ENCODE data around the gene MMP15. TPM values are rescaled to one million over a fixed set of nuclear protein-coding genes. Genes with fewer than 3 reads are reported as not detected.

The MMP15 gene
- total RNA-seq, 1 experiment from 2014 or later: 4.5 TPM

DNA sequence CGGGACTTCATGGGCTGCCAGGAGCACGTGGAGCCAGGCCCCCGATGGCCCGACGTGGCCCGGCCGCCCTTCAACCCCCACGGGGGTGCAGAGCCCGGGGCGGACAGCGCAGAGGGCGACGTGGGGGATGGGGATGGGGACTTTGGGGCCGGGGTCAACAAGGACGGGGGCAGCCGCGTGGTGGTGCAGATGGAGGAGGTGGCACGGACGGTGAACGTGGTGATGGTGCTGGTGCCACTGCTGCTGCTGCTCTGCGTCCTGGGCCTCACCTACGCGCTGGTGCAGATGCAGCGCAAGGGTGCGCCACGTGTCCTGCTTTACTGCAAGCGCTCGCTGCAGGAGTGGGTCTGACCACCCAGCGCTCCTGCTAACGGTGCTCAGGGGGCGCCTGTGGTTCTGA, 19.5 kb downstream of the MMP15 start:
- no peak overlapping the region for H3K4me3 ChIP-seq (ENCODE audit: low read depth, low read length, poor library complexity, severe bottlenecking)
- H3K27me3 ChIP-seq (replicated peaks; ENCODE audit: insufficient read depth, low read depth, low read length, poor library complexity): no peaks in the 10 kb centered on the region
- BruUV-seq (replicated peaks): no TSS peak
- ChIA-PET CTCF (no interaction called here), POLR2A (ENCODE audit: low non-redundant PET) (no interaction called here)
- H3K4me1 ChIP-seq (ENCODE audit: insufficient read depth, low read length, poor library complexity, severe bottlenecking): no peaks in the 10 kb centered on the region
- intact Hi-C loops (cut with micrococcal nuclease; ENCODE audit: unreplicated experiment): no loop called here
- no peak overlapping the region for H3K27ac ChIP-seq (ENCODE audit: low read depth, low read length, poor library complexity, severe bottlenecking)
- TF ChIP-seq, protein P1, sequence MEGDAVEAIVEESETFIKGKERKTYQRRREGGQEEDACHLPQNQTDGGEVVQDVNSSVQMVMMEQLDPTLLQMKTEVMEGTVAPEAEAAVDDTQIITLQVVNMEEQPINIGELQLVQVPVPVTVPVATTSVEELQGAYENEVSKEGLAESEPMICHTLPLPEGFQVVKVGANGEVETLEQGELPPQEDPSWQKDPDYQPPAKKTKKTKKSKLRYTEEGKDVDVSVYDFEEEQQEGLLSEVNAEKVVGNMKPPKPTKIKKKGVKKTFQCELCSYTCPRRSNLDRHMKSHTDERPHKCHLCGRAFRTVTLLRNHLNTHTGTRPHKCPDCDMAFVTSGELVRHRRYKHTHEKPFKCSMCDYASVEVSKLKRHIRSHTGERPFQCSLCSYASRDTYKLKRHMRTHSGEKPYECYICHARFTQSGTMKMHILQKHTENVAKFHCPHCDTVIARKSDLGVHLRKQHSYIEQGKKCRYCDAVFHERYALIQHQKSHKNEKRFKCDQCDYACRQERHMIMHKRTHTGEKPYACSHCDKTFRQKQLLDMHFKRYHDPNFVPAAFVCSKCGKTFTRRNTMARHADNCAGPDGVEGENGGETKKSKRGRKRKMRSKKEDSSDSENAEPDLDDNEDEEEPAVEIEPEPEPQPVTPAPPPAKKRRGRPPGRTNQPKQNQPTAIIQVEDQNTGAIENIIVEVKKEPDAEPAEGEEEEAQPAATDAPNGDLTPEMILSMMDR (conservative IDR thresholded peaks at IDR 0.05; ENCODE audit: low read depth, low read length): no peak
- TF ChIP-seq EZH2 (IDR thresholded peaks at IDR 0.05; ENCODE audit: borderline replicate concordance, low read depth, low read length, poor library complexity, severe bottlenecking): no peak
- H3K9me3 ChIP-seq (ENCODE audit: low read depth, low read length, poor library complexity, severe bottlenecking): no peaks in the 10 kb centered on the region
- H3K36me3 ChIP-seq (ENCODE audit: insufficient read depth, low read length, poor library complexity, severe bottlenecking): no peaks in the 10 kb centered on the region
- no peak for DNase-seq (ENCODE audit: low spot score)

DNA sequence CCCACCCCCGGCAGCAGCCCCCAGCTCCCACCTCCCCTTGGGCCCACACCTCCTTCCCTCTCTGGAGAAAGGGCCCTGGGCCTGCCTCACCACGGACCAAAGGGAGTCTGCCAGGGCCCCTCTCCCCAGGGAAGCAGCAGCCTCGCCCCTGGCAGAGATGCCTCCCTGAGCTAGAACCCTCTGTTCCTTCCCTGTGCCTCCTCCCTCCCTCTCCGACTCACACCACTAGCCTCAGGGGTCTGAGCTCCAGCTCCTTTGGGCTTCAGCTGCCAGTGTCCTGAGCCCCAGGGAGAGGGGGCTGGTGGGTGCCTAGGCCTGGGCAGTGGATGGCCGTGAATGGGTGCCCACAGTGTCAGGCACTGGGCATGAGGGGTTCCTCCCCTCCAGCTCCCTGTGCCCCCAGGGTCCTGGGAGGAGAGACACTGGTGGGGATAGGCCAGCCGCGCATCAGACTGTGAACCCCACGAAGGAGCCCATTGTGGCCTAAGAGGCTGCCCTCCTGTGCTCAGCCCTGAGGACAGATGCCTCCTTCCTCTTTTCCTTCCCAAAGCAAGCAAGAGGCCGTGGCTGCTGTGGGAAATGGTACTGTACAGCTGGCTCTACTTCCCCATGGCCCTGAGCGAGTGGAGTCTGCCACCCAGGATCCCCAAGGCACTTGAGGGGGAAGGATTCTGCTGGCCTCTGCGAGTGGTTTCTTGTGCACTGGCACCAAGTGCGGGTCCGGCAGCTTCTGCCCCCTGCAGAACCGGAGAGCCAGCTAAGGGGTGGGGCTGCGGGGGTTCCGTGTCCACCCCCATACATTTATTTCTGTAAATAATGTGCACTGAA, 20.7 kb downstream of the MMP15 start:
- no TSS peak for BruUV-seq (replicated peaks)
- Histone ChIP-seq H3K27me3 (replicated peaks; ENCODE audit: insufficient read depth, low read depth, low read length, poor library complexity) (no peaks in the 10 kb centered on the region), H3K4me3 (ENCODE audit: low read depth, low read length, poor library complexity, severe bottlenecking) (no peak overlapping the region), H3K36me3 (ENCODE audit: insufficient read depth, low read length, poor library complexity, severe bottlenecking) (no peaks in the 10 kb centered on the region), H3K4me1 (ENCODE audit: insufficient read depth, low read length, poor library complexity, severe bottlenecking) (no peaks in the 10 kb centered on the region), H3K9me3 (ENCODE audit: low read depth, low read length, poor library complexity, severe bottlenecking) (no peaks in the 10 kb centered on the region), H3K27ac (ENCODE audit: low read depth, low read length, poor library complexity, severe bottlenecking) (no peak overlapping the region)
- DNase-seq (ENCODE audit: low spot score): no peak
- intact Hi-C loops (cut with micrococcal nuclease; ENCODE audit: unreplicated experiment): no loop called here
- ChIA-PET CTCF (no interaction called here), POLR2A (ENCODE audit: low non-redundant PET) (no interaction called here)
- no peak for TF ChIP-seq EZH2 (IDR thresholded peaks at IDR 0.05; ENCODE audit: borderline replicate concordance, low read depth, low read length, poor library complexity, severe bottlenecking)
- TF ChIP-seq, protein P1 (conservative IDR thresholded peaks at IDR 0.05; ENCODE audit: low read depth, low read length): no peak

DNA sequence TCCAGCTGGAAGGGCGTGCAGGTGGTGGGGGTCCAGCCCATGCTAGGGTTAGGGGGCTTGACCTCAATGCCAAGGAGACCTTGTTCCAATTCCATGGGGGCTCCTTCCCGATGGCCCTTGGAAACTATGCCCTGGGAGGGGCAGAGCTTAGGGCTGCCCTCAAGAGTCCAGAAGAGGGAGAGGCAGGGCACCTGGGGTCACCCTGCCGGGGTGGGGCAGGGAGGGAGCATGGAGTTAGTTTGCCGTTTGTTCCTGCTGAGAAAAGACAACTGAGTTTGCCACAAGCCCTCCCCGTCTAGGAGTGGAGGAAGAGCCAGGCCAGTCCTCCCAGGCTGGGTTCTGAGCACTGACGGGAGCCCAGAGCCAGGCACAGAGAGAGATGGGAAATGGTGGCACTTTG, 21.4 kb downstream of the MMP15 start:
- no peak for DNase-seq (ENCODE audit: low spot score)
- no peaks in the 10 kb centered on the region for H3K27me3 ChIP-seq (replicated peaks; ENCODE audit: insufficient read depth, low read depth, low read length, poor library complexity)
- no peaks in the 10 kb centered on the region for H3K4me1 ChIP-seq (ENCODE audit: insufficient read depth, low read length, poor library complexity, severe bottlenecking)
- no peaks in the 10 kb centered on the region for H3K36me3 ChIP-seq (ENCODE audit: insufficient read depth, low read length, poor library complexity, severe bottlenecking)
- CTCF ChIA-PET: no interaction called here
- no peak overlapping the region for H3K4me3 ChIP-seq (ENCODE audit: low read depth, low read length, poor library complexity, severe bottlenecking)
- intact Hi-C loops (cut with micrococcal nuclease; ENCODE audit: unreplicated experiment): no loop called here
- H3K9me3 ChIP-seq (ENCODE audit: low read depth, low read length, poor library complexity, severe bottlenecking): no peaks in the 10 kb centered on the region
- no peak overlapping the region for H3K27ac ChIP-seq (ENCODE audit: low read depth, low read length, poor library complexity, severe bottlenecking)
- POLR2A ChIA-PET (ENCODE audit: low non-redundant PET): no interaction called here
- no peak for TF ChIP-seq EZH2 (IDR thresholded peaks at IDR 0.05; ENCODE audit: borderline replicate concordance, low read depth, low read length, poor library complexity, severe bottlenecking)
- TF ChIP-seq, protein P1 (conservative IDR thresholded peaks at IDR 0.05; ENCODE audit: low read depth, low read length): no peak
- BruUV-seq (replicated peaks): no TSS peak
